ENCODE measurements around the gene OGDH. TPM values are rescaled to one million over a fixed set of nuclear protein-coding genes. Genes with fewer than 3 reads are reported as not detected.

The OGDH gene
- total RNA-seq, 4 donors from 2014 or later: 38.2 to 97.6 (median 78.6) TPM

DNA sequence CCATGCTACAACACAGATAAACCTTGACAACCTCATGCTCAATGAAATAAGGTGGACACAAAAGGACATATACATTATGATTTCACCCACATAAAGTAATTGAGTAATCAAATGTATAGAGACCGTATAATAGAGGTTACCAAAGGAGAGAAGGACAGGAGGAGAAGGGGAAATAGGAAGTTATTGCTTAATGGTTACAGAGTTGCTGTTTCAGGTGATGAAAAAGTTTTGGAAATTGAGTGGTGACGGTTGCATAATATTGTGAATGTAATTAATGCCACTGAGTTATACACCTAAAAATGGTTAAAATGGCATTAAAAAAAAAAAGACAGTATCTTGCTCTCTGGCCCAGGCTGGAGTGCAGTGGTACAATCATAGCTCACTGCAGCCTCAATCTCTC is 1.5 kb upstream of the OGDH start:
- no peak overlapping the region for H3K27ac ChIP-seq
- intact Hi-C loops (cut with DNase I; ENCODE audit: low total_unique reads): no loop called here
- H3K4me1 ChIP-seq: peaks cover 0 to 9% of the 10 kb centered on the region in 2 donors
- no peak for TF ChIP-seq POLR2A (IDR thresholded peaks at IDR 0.05)
- TF ChIP-seq, protein P1, sequence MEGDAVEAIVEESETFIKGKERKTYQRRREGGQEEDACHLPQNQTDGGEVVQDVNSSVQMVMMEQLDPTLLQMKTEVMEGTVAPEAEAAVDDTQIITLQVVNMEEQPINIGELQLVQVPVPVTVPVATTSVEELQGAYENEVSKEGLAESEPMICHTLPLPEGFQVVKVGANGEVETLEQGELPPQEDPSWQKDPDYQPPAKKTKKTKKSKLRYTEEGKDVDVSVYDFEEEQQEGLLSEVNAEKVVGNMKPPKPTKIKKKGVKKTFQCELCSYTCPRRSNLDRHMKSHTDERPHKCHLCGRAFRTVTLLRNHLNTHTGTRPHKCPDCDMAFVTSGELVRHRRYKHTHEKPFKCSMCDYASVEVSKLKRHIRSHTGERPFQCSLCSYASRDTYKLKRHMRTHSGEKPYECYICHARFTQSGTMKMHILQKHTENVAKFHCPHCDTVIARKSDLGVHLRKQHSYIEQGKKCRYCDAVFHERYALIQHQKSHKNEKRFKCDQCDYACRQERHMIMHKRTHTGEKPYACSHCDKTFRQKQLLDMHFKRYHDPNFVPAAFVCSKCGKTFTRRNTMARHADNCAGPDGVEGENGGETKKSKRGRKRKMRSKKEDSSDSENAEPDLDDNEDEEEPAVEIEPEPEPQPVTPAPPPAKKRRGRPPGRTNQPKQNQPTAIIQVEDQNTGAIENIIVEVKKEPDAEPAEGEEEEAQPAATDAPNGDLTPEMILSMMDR (IDR thresholded peaks at IDR 0.05): no peak
- no peak for DNase-seq
- H3K9me3 ChIP-seq: no peaks in the 10 kb centered on the region
- no peaks in the 10 kb centered on the region for H3K36me3 ChIP-seq
- no peak overlapping the region for H3K4me3 ChIP-seq
- H3K27me3 ChIP-seq: no peaks in the 10 kb centered on the region

DNA sequence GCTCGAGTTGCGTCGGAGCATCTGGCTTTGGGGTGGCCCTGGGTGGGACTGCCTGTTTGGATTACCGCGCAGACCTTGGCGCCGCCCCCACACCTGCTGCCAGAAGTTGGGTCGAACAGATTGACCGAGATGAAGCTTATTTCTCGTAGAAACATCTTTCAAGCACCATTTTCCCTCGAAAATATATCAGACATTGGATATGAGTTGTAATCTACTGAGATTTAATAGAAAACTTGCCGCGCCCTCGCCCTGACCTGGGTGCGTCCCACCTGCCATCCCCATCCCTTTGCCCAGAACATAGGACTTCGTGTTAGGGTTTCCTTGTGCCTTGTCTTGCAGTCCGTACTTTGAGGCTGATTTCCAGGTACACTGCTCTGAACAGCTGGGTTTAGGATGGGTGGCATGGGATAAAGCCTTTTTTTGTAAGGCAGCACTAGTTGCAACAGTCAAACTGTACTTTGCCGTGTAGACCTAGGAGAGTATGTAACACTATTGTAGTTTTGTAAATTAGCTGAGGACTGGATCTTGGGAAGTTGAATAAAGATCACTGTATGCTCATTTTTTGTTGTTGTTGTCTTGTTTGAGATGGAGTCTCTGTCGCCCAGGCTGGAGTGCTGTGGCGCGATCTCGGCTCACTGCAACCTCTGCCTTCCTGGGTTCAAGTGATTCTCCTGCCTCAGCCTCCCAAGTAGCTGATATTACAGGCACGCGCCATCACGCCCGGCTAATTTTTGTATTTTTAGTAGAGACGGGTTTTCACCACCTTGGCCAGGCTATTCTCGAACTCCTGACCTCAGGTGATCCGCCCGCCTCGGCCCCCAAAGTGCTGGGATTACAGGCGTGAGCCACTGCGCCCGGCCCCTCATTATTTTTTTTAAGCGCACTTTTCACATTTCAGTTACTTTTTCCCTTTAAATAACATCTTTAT is 978 bp downstream of the OGDH start:
- Histone ChIP-seq H3K27me3 (no peaks in the 10 kb centered on the region), H3K4me3 (peak overlapping the region; percentile 78 to 88), H3K9me3 (no peaks in the 10 kb centered on the region), H3K36me3 (no peaks in the 10 kb centered on the region), H3K4me1 (peaks cover 0 to 9% of the 10 kb centered on the region in 2 donors), H3K27ac (peak overlapping the region; percentile 96 to 100)
- intact Hi-C loops (cut with DNase I; ENCODE audit: low total_unique reads): no loop called here
- DNase-seq: no peak
- no peak for TF ChIP-seq POLR2A (IDR thresholded peaks at IDR 0.05)
- TF ChIP-seq, protein P1 (IDR thresholded peaks at IDR 0.05): no peak

DNA sequence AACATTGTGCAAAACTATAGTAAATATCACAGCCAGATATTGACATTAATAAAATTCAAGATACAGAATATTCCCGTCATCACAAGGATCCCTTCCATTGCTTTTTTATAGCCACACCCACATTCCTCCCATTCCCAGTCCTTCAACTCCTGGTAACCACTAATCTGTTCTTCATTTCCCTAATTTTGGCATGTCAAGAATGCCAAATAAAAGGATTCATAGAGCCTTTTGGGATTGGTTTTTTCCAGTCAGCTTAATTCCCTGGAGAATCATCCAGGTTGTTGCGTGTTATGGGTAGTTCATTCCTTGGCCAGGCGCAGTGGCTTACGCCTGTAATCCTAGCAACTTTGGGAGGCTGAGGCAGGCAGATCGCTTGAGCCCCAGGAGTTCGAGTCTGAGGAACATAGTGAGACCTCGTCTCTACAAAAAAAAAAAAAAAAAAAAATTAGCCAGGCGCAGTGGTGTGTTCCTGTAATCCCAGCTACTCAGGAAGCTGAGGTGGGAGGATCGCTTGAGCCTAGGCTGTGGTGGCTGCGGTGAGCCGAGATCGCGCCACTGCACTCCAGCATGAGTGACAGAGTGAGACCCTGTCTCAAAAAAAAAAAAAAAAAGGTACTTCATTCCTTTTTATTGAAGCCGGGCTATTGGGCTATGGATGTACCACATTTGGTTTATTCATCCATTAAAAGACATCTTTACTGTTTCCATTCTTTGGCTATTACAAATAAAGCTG is 2.7 kb downstream of the OGDH start:
- peaks cover 0 to 9% of the 10 kb centered on the region in 2 donors for H3K4me1 ChIP-seq
- TF ChIP-seq, protein P1 (IDR thresholded peaks at IDR 0.05): no peak
- TF ChIP-seq POLR2A (IDR thresholded peaks at IDR 0.05): no peak
- H3K27me3 ChIP-seq: no peaks in the 10 kb centered on the region
- no peak overlapping the region for H3K4me3 ChIP-seq
- no peak overlapping the region for H3K27ac ChIP-seq
- no peaks in the 10 kb centered on the region for H3K9me3 ChIP-seq
- DNase-seq: no peak
- H3K36me3 ChIP-seq: no peaks in the 10 kb centered on the region
- intact Hi-C loops (cut with DNase I; ENCODE audit: low total_unique reads): no loop called here

DNA sequence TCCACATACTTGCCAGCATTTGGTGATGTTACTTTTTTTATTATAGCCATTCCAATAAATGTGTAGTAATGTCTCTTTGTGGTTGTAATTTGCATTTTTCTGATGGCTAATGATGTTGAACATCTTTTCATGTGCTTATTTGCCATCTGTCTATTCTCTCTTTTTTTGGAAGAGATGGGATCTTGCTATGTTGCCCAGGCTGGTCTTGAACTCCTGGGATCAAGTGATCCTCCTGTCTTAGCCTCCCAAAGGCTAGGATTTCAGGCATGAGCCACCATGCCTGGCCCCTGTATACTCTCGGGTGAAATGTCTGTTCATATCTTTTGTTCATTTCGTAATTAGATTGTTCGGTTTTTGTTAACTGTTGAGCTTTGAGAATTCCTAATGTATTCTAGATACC is 3.4 kb downstream of the OGDH start:
- intact Hi-C loops (cut with DNase I; ENCODE audit: low total_unique reads): no loop called here
- Histone ChIP-seq H3K9me3 (no peaks in the 10 kb centered on the region), H3K27ac (no peak overlapping the region), H3K36me3 (no peaks in the 10 kb centered on the region), H3K4me3 (no peak overlapping the region), H3K4me1 (peaks cover 0 to 9% of the 10 kb centered on the region in 2 donors), H3K27me3 (no peaks in the 10 kb centered on the region)
- TF ChIP-seq POLR2A (IDR thresholded peaks at IDR 0.05): no peak
- TF ChIP-seq, protein P1 (IDR thresholded peaks at IDR 0.05): no peak
- DNase-seq: no peak

DNA sequence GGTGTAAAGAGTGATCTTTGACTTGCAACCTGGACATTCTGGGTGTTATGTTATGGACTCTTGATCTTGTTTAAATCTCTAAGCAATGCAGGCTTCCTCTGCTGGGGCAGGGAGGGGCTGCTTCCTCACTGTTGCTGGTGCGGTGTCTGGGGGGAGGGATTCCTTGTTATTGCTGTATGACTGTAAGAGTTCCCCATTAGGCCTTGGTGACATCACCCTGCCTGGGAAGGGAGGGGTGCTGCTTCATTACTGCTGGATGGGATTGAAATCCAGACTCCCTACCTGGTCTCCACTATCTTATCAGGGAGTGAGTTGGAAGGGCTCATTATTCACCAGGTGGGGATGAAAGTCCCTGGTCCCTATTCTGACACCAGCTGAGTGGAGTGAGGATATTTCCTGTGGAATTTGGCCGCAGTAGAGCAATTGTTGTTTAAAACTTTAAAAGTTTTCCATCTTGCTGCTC is 8.8 kb downstream of the OGDH start:
- H3K27me3 ChIP-seq: no peaks in the 10 kb centered on the region
- no peaks in the 10 kb centered on the region for H3K9me3 ChIP-seq
- no peaks in the 10 kb centered on the region for H3K36me3 ChIP-seq
- intact Hi-C loops (cut with DNase I; ENCODE audit: low total_unique reads): no loop called here
- peak overlapping the region in 1 of 2 donors; percentile 13 for H3K27ac ChIP-seq
- no peak for DNase-seq
- H3K4me3 ChIP-seq: no peak overlapping the region
- no peaks in the 10 kb centered on the region for H3K4me1 ChIP-seq
- TF ChIP-seq, protein P1 (IDR thresholded peaks at IDR 0.05): no peak
- TF ChIP-seq POLR2A (IDR thresholded peaks at IDR 0.05): no peak
